Central memory CD8-positive, alpha-beta T cell (primary cell): ENCODE data around the gene IPO13.
A peak's percentile ranks its signal among the peaks of the same experiment; 100 is the strongest.

ENCODE experiments used
- ATAC-seq: fragments of 150-1000 bp; cut with Tn5 transposase; replicated peaks from 2 replicates; pipeline ENCODE4 v1.10.0; 2022; ENCODE audit warnings: mild to moderate bottlenecking, moderate FRiP score, moderate number of reproducible peaks; ENCODE audit not compliant: poor library complexity, severe bottlenecking; ENCODE audit errors: extremely low read depth
- DNase-seq, 2 donors: peaks; one replicate each; pipeline ENCODE4 v3.0.0; 2021; ENCODE audit warnings: low spot score in 2 of 2
- H3K27ac Mint-ChIP-seq: one replicate; pipeline ENCODE4 v1.8.0; 2022; ENCODE audit warnings: low read depth, mild to moderate bottlenecking, moderate library complexity, mixed read lengths
- H3K27me3 Mint-ChIP-seq: one replicate; pipeline ENCODE4 v1.8.0; 2022; ENCODE audit warnings: mixed read lengths
- H3K36me3 Mint-ChIP-seq: one replicate; pipeline ENCODE4 v1.8.0; 2022; ENCODE audit warnings: mild to moderate bottlenecking, moderate library complexity, mixed read lengths; ENCODE audit not compliant: insufficient read depth
- H3K4me1 Mint-ChIP-seq: one replicate; pipeline ENCODE4 v1.8.0; 2022; ENCODE audit warnings: mixed read lengths
- H3K4me3 Mint-ChIP-seq: one replicate; pipeline ENCODE4 v1.8.0; 2022; ENCODE audit warnings: mild to moderate bottlenecking, moderate library complexity, mixed read lengths
- H3K9me3 Mint-ChIP-seq: one replicate; pipeline ENCODE4 v1.8.0; 2022; ENCODE audit warnings: mixed read lengths

Gene IPO13

GRCh38 chr1:43974443-43975248, 27.9 kb downstream of the IPO13 start, which contains the start of gene ATP6V0B:
TSS of gene ATP6V0B (plus strand) at chr1:43974960. CDS start at chr1:43975041, 81 bp downstream.
- no peaks in the 10 kb centered on the region for H3K9me3 Mint-ChIP-seq
- peak within 1 kb of the TSS; percentile 88 for H3K27ac Mint-ChIP-seq
- H3K27me3 Mint-ChIP-seq, result no peaks in the 10 kb centered on the region
- H3K4me1 Mint-ChIP-seq, result peaks cover 48% of the 10 kb centered on the region
- peak within 1 kb of the TSS; percentile 89 for H3K4me3 Mint-ChIP-seq
- ATAC-seq (peak; percentile 78), DNase-seq (peak; percentile 84 to 86)
- H3K36me3 Mint-ChIP-seq, result peaks cover 15% of the 10 kb centered on the region

- H3K27ac Mint-ChIP-seq, result peak overlapping the region; percentile 88
- ATAC-seq (peak; percentile 4), DNase-seq (no peak)
- H3K9me3 Mint-ChIP-seq, result no peaks in the 10 kb centered on the region
- no peaks in the 10 kb centered on the region for H3K27me3 Mint-ChIP-seq
- peak overlapping the region; percentile 89 for H3K4me3 Mint-ChIP-seq
- H3K36me3 Mint-ChIP-seq, result peaks cover 14% of the 10 kb centered on the region
- H3K4me1 Mint-ChIP-seq, result peaks cover 41% of the 10 kb centered on the region
These were observed 28.7 kb downstream of the IPO13 start for GRCh38 chr1:43975249-43975961.

GRCh38 chr1:43976045-43976444, 29.3 kb downstream of the IPO13 start:
- DNase-seq (no peak), ATAC-seq (no peak)
- H3K36me3 Mint-ChIP-seq, result peaks cover 14% of the 10 kb centered on the region
- H3K4me1 Mint-ChIP-seq, result peaks cover 42% of the 10 kb centered on the region
- peak overlapping the region; percentile 89 for H3K4me3 Mint-ChIP-seq
- H3K9me3 Mint-ChIP-seq, result no peaks in the 10 kb centered on the region
- peak overlapping the region; percentile 88 for H3K27ac Mint-ChIP-seq
- no peaks in the 10 kb centered on the region for H3K27me3 Mint-ChIP-seq

- Mint-ChIP-seq H3K27ac (no peak overlapping the region), H3K4me1 (peaks cover 38% of the 10 kb centered on the region), H3K9me3 (no peaks in the 10 kb centered on the region), H3K4me3 (peak overlapping the region; percentile 89), H3K36me3 (peaks cover 14% of the 10 kb centered on the region), H3K27me3 (no peaks in the 10 kb centered on the region)
- DNase-seq (no peak), ATAC-seq (no peak)
These were observed 30.1 kb downstream of the IPO13 start for GRCh38 chr1:43976890-43977289.

- H3K27me3 Mint-ChIP-seq, result no peaks in the 10 kb centered on the region
- H3K27ac Mint-ChIP-seq, result no peak overlapping the region
These were observed 30.9 kb downstream of the IPO13 start for GRCh38 chr1:43977376-43978263.

GRCh38 chr1:43978264-43978550, 31.5 kb downstream of the IPO13 start:
- DNase-seq, result no peak
- H3K4me3 Mint-ChIP-seq, result peak overlapping the region; percentile 89
- no peak for ATAC-seq
- H3K36me3 Mint-ChIP-seq, result peaks cover 12% of the 10 kb centered on the region
- peaks cover 38% of the 10 kb centered on the region for H3K4me1 Mint-ChIP-seq
- H3K9me3 Mint-ChIP-seq, result no peaks in the 10 kb centered on the region
- H3K27me3 Mint-ChIP-seq, result no peaks in the 10 kb centered on the region
- no peak overlapping the region for H3K27ac Mint-ChIP-seq

More at GRCh38 chr1:43977376-43978263, 30.9 kb downstream of the IPO13 start:
- Mint-ChIP-seq H3K9me3 (no peaks in the 10 kb centered on the region), H3K4me1 (peaks cover 38% of the 10 kb centered on the region), H3K36me3 (peaks cover 14% of the 10 kb centered on the region), H3K4me3 (peak overlapping the region; percentile 89)
- ATAC-seq (no peak), DNase-seq (no peak)

- Mint-ChIP-seq H3K4me1 (peaks cover 34% of the 10 kb centered on the region), H3K27ac (peak within 1 kb of the TSS; percentile 12), H3K4me3 (peak within 1 kb of the TSS; percentile 89), H3K36me3 (peaks cover 10% of the 10 kb centered on the region), H3K9me3 (no peaks in the 10 kb centered on the region), H3K27me3 (no peaks in the 10 kb centered on the region)
- DNase-seq (no peak), ATAC-seq (no peak)
These were observed 32.0 kb downstream of the IPO13 start, which contains the start of gene B4GALT2 for GRCh38 chr1:43978551-43979260. TSS of gene B4GALT2 (plus strand) at chr1:43979210. CDS start at chr1:43981161, 1,951 bp downstream.

- Mint-ChIP-seq H3K9me3 (no peaks in the 10 kb centered on the region), H3K36me3 (peaks cover 10% of the 10 kb centered on the region), H3K4me1 (peaks cover 29% of the 10 kb centered on the region), H3K27ac (no peak overlapping the region), H3K4me3 (peak overlapping the region; percentile 81), H3K27me3 (no peaks in the 10 kb centered on the region)
- ATAC-seq, result no peak
- no peak for DNase-seq
These were observed 32.4 kb downstream of the IPO13 start for GRCh38 chr1:43979261-43979527.

GRCh38 chr1:43979528-43980254, 32.9 kb downstream of the IPO13 start:
- Mint-ChIP-seq H3K27ac (peak overlapping the region; percentile 12), H3K9me3 (no peaks in the 10 kb centered on the region), H3K27me3 (no peaks in the 10 kb centered on the region), H3K4me1 (peaks cover 27% of the 10 kb centered on the region), H3K36me3 (peaks cover 8% of the 10 kb centered on the region), H3K4me3 (peak overlapping the region; percentile 81)
- ATAC-seq (no peak), DNase-seq (no peak)

GRCh38 chr1:43980255-43981134, 33.7 kb downstream of the IPO13 start:
- H3K27ac Mint-ChIP-seq, result peak overlapping the region; percentile 12
- H3K36me3 Mint-ChIP-seq, result peaks cover 8% of the 10 kb centered on the region

GRCh38 chr1:43981135-43981491, 34.4 kb downstream of the IPO13 start:
- Mint-ChIP-seq H3K36me3 (peaks cover 8% of the 10 kb centered on the region), H3K4me3 (no peak overlapping the region), H3K9me3 (no peaks in the 10 kb centered on the region), H3K4me1 (peaks cover 27% of the 10 kb centered on the region), H3K27ac (no peak overlapping the region), H3K27me3 (no peaks in the 10 kb centered on the region)
- ATAC-seq (no peak), DNase-seq (no peak)

More at GRCh38 chr1:43980255-43981134, 33.7 kb downstream of the IPO13 start:
- Mint-ChIP-seq H3K4me1 (peaks cover 27% of the 10 kb centered on the region), H3K4me3 (peak overlapping the region; percentile 81), H3K9me3 (no peaks in the 10 kb centered on the region), H3K27me3 (no peaks in the 10 kb centered on the region)
- DNase-seq (no peak), ATAC-seq (no peak)
